HG03064 (cell line): Measurements from ENCODE around the gene CEP97.
"Not testable (repeated sequence)": the region's sequence is repeated elsewhere in the genome, so short reads cannot be mapped to it uniquely, and the experiment has no call there.

Source experiments
- ATAC-seq: cut with Tn5 transposase; IDR thresholded peaks from one replicate; pipeline ENCODE4 v1.9.1; 2021; ENCODE audit warnings: low read depth; ENCODE audit not compliant: unreplicated experiment

The CEP97 gene

GRCh38 chr3:101758224-101758623 lies 33.8 kb downstream of the CEP97 start:
- ATAC-seq: no peak

GRCh38 chr3:101762041-101762646 lies 37.7 kb downstream of the CEP97 start:
- ATAC-seq: no peak

DNA sequence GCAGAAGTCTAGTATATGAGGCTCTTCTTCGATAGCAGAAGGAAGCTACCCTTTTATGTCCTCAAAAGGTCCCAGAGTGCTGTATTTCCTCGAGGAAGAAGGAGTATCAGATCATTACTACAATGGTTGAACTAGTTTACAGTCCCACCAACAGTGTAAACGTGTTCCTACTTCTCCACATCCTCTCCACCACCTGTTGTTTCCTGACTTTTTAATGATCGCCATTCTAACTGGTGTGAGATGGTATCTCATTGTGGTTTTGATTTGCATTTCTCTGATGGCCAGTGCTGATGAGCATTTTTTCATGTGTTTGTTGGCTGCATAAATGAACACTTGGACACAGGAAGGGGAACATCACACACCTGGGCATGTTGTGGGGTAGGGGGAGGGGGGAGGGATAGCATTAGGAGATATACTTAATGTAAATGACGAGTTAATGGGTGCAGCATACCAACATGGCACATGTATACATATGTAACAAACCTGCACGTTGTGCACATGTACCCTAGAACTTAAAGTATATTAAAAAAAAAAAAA lies 53.4 kb downstream of the CEP97 start:
- not testable (repeated sequence) for ATAC-seq

GRCh38 chr3:101778385-101779046 lies 54.1 kb downstream of the CEP97 start:
- ATAC-seq: no peak

- peak; percentile 90 for ATAC-seq
Measured at GRCh38 chr3:101779047-101779821, 54.8 kb downstream of the CEP97 start, which contains the start of gene NXPE3. TSS of gene NXPE3 (plus strand) at chr3:101779211. CDS start at chr3:101785597, 6,386 bp downstream.

GRCh38 chr3:101779822-101780381 lies 55.5 kb downstream of the CEP97 start:
- ATAC-seq: no peak

GRCh38 chr3:101780661-101781060 lies 56.2 kb downstream of the CEP97 start:
- no peak for ATAC-seq

DNA sequence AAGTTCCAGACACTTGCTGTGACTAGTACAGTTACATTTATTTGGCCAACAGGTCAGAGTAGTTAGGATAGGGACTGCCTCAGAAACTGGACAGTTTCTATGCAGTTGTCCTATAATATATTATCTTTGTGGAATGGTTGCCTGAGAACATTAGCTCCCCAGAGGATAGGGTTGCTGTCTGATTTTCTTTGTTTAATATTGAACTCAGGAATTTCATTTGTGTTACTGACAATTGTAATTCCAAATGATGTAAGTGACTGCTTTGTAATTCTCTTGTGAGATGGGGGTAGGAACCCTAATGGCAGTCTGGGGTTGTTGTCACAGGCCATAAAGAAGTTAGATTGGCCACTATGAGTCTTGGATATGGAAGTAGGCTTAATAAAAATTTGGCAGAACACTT lies 56.8 kb downstream of the CEP97 start:
- ATAC-seq: no peak

DNA sequence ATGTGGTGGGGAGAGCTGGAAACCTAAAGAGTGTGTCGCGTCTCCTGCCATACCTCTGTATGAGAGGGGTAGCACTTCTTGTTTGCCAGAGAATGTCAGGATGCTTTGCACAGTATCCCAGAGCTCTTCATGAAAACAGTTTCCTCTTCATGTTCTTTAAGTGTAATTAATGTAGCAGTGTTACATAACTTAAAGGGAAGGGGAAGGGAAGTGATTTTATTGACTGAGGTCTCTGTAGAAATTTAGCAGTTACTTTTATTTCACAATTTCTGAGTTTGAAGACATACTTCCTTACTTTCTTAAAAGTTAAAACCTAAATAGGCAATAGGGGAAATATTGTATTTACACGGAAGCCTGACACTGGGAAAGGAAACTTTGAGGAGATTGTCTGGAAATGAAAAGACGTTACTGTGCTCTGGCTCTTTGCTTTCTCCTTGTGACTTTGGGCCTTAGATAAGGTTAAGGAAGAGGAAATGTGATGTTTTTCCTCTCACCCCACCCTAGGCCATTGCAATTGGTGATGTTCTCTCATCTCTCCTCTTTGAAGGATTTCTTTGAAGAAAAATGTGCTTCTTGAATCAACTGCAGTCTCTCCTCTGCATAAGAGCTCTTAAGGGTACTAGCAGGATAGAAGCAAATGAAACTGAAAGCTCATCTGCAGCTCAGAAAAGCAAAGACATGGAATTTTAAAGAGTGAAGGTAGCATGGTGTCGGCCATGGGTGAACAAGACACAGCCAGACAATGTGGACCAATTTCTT lies 60.6 kb downstream of the CEP97 start:
- ATAC-seq: no peak

- peak; percentile 99 for ATAC-seq
Measured at GRCh38 chr3:101791778-101792177, 67.4 kb downstream of the CEP97 start.

GRCh38 chr3:101796077-101796680 lies 71.8 kb downstream of the CEP97 start:
- ATAC-seq: no peak

DNA sequence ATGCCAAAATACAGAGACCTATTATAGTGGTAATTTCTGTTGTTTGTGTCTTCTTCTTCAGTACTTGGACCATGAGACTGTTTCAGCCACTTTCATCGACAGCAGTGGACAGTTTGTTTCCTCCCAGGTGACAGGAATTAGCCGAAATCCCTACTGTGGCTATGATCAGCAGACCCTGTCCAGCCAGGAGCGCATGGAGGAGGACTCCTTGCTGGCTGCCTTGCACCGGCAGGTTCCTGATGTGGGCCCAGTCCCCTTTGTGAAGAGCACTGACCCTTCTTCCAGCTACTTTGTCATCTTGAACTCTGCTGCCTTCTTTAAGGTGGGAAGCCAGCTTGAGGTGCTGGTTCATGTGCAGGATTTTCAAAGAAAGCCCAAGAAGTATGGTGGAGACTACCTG lies 76.8 kb downstream of the CEP97 start:
- no peak for ATAC-seq

DNA sequence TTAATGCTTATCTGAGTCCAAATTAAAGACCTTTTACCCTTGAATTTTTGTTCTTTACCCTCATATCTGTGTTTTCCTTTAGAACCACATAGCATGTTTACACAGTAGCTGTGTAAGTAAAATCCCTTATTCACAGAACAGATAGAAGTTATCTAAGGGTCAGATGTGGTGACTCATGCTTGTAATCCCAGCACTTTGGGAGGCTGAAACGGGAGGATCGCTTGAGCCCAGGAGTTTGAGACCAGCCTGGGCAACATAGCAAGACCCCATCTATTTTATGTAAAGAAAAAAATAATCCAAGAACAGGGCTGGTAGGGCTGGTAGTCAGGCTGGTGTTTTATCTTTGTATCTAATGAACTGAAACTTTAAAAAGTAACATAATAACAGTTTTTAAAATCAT lies 77.8 kb downstream of the CEP97 start:
- no peak for ATAC-seq

DNA sequence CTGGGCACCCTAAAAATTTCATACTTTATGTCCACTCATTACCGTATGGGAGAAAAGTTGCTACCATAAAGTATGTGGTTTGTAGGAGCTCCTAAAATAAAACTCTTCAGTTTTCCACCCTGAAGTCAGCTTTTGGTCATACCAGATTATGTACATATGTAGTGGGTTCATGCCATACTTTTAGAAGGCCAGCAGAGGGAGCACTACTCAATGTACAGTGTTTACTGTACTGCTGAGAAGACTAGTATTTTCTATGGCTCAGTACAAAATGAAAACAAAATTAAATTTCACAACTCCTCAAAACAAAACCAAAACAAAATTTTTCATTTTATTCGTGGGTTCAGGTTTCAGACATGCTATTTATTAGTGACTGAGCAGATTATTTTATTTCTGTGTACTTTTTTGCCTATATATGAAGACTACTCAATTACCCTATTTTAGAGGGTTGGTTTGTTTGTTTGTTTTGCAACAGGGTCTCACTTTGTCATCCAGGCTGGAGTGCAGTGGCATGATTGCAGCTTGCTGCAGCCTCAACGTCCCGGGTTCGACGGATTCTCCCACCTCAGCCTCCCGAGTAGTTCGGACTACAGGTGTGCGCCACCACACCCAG lies 78.9 kb downstream of the CEP97 start:
- peak; percentile 80 for ATAC-seq

DNA sequence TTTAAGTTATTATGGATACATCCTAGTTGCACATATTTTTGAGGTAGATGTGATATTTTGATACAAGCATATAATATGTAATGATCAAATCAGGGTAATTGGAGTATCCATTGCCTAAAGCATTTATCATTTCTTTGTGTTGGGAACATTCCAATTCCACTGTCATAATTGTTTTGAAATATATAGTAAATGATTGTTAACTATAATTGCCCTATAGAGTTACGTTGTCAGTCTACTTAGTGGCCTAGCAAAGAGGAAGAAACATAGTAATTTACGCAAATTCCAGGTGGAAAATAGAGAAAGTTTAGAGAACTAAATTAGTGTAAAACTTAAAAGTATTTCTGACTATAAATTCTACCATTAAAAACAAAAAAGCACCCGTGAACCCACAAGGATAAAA lies 79.5 kb downstream of the CEP97 start:
- no peak for ATAC-seq

- ATAC-seq: no peak
Measured at GRCh38 chr3:101806491-101806890, 82.1 kb downstream of the CEP97 start.

DNA sequence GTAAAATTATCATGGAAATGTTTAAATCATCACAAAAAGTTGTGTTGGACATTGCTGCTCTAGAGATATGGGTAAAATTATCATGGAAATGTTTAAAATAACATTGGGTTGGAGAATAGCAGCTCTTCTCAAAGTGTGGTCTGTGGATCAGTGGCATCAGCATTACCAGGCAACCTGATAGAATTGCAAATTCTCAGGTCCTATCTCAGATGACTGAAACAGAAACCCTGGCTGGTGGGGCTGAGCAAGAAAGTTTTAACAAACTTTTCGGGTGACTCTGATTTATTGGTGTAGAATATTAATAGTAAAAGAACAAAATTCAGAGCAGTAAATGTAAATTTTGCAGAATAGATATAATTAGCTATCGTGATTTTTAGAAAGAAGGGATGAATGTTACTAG lies 83.5 kb downstream of the CEP97 start:
- peak; percentile 70 for ATAC-seq

GRCh38 chr3:101809178-101810021 lies 85.0 kb downstream of the CEP97 start:
- ATAC-seq: no peak

DNA sequence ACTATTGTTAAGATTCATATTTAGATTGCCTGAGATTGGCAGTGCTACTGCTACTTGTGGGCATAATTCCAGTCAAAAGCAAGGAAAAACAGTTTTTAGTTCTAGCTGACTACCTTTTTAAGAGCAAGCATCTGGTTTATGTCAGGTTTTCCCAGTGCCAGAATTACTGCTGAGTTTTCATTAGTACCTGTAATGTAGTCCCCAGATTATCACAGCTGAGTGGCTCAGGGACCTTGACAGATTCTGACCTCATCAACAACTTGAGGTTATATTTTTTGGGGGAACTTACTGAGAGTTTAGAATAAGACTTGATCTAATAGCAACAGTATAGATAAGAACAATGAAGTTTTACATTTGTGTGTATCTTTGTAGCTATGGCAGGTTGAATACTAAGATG lies 85.6 kb downstream of the CEP97 start:
- ATAC-seq: no peak
